Smooth muscle cell of trachea (primary cell): Measurements from ENCODE around the gene KRT35. TPM values are rescaled to one million over a fixed set of nuclear protein-coding genes. Genes with fewer than 3 reads are reported as not detected.

Experiments used
- total RNA-seq: library from RNA; depleted of rRNA; stranded (reverse); fragments of >200 nt; gene quantifications from 2 replicates; pipeline ENCODE4 v1.2.1, GENCODE V29; 2014

KRT35 gene
- total RNA-seq: not detected in 2 replicates

GRCh38 chr17:41481036-41481435 is at the start of gene KRT35:
Gene KRT35 (minus strand): TSS chr17:41481151. CDS start chr17:41481097, 54 bp downstream.

GRCh38 chr17:41518789-41519449 is 38.0 kb upstream of the KRT35 start, which contains the start of gene KRT15:
Gene KRT15 (minus strand): TSS chr17:41518890. CDS start chr17:41518827, 63 bp downstream.

DNA sequence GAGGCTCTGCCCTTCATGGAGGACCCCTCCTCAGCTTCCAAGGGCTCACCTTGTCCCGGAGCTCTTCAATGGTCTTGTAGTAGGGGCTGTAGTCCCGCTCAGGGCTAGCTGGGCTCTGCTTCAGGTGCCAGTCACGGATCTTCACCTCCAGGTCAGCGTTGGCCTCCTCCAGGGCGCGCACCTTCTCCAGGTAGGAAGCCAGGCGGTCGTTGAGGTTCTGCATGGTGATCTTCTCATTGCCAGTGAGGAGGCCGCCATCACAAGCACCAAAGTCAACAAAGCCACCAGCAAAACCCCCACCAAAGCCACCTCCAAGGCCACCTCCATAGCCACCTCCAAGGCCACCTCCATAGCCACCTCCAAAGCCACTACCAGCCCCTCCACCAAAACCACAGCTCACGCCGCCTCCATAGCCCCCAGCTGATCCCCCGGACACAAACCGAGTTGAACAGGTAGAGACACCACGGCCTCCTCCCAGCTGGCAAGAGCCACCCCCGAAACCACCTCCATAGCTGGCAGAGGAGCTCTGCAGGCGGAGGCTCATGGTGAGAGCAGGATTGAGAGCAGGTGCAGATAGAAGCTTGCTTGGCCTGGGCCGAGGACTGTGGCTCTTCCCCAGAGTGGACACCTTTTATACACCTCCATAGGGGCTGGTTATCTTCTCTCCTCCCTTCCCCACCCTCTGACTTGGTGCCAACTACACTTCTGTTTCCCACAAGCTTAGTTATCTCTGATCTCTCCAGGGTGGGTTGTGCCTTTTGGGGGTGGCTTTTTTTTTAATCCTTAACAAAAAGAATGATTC is 24.3 kb upstream of the KRT35 start, which contains the start of gene KRT13:
Gene KRT13, minus strand, starts transcription at position 606 of the 802 bp plus-strand sequence. Its CDS starts 62 bp downstream, at position 544.

GRCh38 chr17:41489531-41489930 is 8.6 kb upstream of the KRT35 start, which contains the start of gene KRT36:
Gene KRT36 (minus strand): TSS chr17:41489910. CDS start chr17:41489864, 46 bp downstream.

GRCh38 chr17:41466988-41467387 is 14.0 kb downstream of the KRT35 start, which contains the start of gene KRT32:
Gene KRT32 (minus strand): TSS chr17:41467386. CDS start chr17:41467325, 61 bp downstream.

GRCh38 chr17:41440531-41441033 is 40.4 kb downstream of the KRT35 start, which contains the start of gene KRT38:
Gene KRT38 (minus strand): TSS chr17:41440983. CDS start chr17:41440921, 62 bp downstream.

Other genes with a start within 250 kb of the KRT35 start
- gene KRTAP9-3, start 248.7 kb downstream of the KRT35 start, total RNA-seq: not detected in 2 replicates
- not detected in 2 replicates for gene KRTAP9-8, start 243.2 kb downstream of the KRT35 start, total RNA-seq
- gene KRTAP9-4, start 231.5 kb downstream of the KRT35 start, total RNA-seq: not detected in 2 replicates
- gene KRTAP9-9, start 225.8 kb downstream of the KRT35 start, total RNA-seq: not detected in 2 replicates
- gene KRTAP9-6, start 215.8 kb downstream of the KRT35 start, total RNA-seq: not detected in 2 replicates
- not detected in 2 replicates for gene KRTAP9-7, start 205.5 kb downstream of the KRT35 start, total RNA-seq
- not detected in 2 replicates for gene KRTAP29-1, start 178.3 kb downstream of the KRT35 start, total RNA-seq
- not detected in 2 replicates for gene KRTAP16-1, start 171.8 kb downstream of the KRT35 start, total RNA-seq
- not detected in 2 replicates for gene KRTAP17-1, start 165.4 kb downstream of the KRT35 start, total RNA-seq
- gene KRT33A, start 130.3 kb downstream of the KRT35 start, total RNA-seq: not detected in 2 replicates
- not detected in 2 replicates for gene KRT33B, start 111.3 kb downstream of the KRT35 start, total RNA-seq
- gene KRT34, start 98.8 kb downstream of the KRT35 start, total RNA-seq: 0.17 TPM in 1 of 2 replicates, not detected in the other
- not detected in 2 replicates for gene KRT31, start 83.5 kb downstream of the KRT35 start, total RNA-seq
- gene KRT37, start 56.6 kb downstream of the KRT35 start, total RNA-seq: not detected in 2 replicates
- gene KRT38, start 40.2 kb downstream of the KRT35 start, total RNA-seq: not detected in 2 replicates
- not detected in 2 replicates for gene KRT32, start 13.8 kb downstream of the KRT35 start, total RNA-seq
- not detected in 2 replicates for gene KRT36, start 8.8 kb upstream of the KRT35 start, total RNA-seq
- gene KRT13, start 24.5 kb upstream of the KRT35 start, total RNA-seq: 0.15 TPM in 1 of 2 replicates, not detected in the other
- 0.66 and 2.9 TPM in 2 replicates for gene KRT15, start 37.7 kb upstream of the KRT35 start, total RNA-seq
- gene KRT19, start 47.2 kb upstream of the KRT35 start, total RNA-seq: 21.1 and 42.7 TPM in 2 replicates
- gene KRT9, start 90.9 kb upstream of the KRT35 start, total RNA-seq: not detected in 2 replicates
- gene KRT14, start 105.7 kb upstream of the KRT35 start, total RNA-seq: 0.17 and 3.1 TPM in 2 replicates
- 0.17 TPM in 1 of 2 replicates, not detected in the other for gene KRT16, start 131.6 kb upstream of the KRT35 start, total RNA-seq
- gene KRT17, start 143.4 kb upstream of the KRT35 start, total RNA-seq: 1.5 and 15.1 TPM in 2 replicates
- 82.5 and 236 TPM in 2 replicates for gene EIF1, start 207.7 kb upstream of the KRT35 start, total RNA-seq
- gene GAST, start 231.2 kb upstream of the KRT35 start, total RNA-seq: not detected in 2 replicates